Measurements from ENCODE around the gene SCAI.
"Not testable (repeated sequence)": the region's sequence is repeated elsewhere in the genome, so short reads cannot be mapped to it uniquely, and the experiment has no call there.

SCAI gene

GRCh38 chr9:125028041-125028440 lies 115.3 kb downstream of the SCAI start:
- no peak for DNase-seq (ENCODE audit: low read depth, low spot score)

- no peak for DNase-seq (ENCODE audit: low read depth, low spot score)
Measured at GRCh38 chr9:125024917-125025316, 118.4 kb downstream of the SCAI start.

- no peak for DNase-seq (ENCODE audit: low read depth, low spot score)
Measured at GRCh38 chr9:125021069-125021468, 122.3 kb downstream of the SCAI start.

DNA sequence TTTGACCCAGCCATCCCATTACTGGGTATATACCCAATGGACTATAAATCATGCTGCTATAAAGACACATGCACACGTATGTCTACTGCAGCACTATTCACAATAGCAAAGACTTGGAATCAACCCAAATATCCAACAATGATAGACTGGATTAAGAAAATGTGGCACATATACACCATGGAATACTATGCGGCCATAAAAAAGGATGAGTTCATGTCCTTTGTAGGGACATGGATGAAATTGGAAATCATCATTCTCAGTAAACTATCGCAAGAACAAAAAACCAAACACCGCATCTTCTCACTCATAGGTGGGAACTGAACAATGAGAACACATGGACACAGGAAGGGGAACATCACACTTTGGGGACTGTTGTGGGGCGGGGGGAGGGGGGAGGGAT lies 127.7 kb downstream of the SCAI start:
- not testable (repeated sequence) for DNase-seq (ENCODE audit: low read depth, low spot score)

DNA sequence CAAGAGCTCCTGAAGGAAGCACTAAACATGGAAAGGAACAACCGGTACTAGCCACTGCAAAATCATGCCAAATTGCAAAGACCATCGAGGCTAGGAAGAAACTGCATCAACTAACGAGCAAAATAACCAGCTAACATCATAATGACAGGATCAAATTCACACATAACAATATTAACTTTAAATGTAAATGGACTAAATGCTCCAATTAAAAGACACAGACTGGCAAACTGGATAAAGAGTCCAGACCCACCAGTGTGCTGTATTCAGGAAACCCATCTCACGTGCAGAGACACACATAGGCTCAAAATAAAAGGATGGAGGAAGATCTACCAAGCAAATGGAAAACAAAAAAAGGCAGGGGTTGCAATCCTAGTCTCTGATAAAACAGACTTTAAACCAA lies 131.3 kb downstream of the SCAI start:
- not testable (repeated sequence) for DNase-seq (ENCODE audit: low read depth, low spot score)

GRCh38 chr9:125008599-125008998 lies 134.7 kb downstream of the SCAI start:
- no peak for DNase-seq (ENCODE audit: low read depth, low spot score)

DNA sequence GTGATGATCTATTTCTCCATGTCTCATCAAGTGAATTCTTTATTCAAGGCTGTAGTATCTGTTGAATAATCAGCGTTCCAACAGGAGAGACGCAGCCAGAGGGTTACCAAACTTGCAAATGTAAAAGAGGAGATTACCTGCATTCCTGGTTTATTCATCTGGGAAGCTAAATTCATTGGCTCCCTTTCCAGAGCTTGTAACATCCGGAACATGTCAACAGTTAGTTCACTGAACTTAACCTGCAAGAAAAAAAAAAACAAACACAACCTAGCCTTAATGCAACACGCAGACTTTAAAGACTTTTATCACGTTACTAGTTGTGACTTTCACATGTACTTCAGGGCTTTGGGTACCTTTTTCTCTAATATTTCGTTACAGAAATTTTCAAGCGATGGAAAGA lies 140.0 kb downstream of the SCAI start:
- no peak for DNase-seq (ENCODE audit: low read depth, low spot score)

DNA sequence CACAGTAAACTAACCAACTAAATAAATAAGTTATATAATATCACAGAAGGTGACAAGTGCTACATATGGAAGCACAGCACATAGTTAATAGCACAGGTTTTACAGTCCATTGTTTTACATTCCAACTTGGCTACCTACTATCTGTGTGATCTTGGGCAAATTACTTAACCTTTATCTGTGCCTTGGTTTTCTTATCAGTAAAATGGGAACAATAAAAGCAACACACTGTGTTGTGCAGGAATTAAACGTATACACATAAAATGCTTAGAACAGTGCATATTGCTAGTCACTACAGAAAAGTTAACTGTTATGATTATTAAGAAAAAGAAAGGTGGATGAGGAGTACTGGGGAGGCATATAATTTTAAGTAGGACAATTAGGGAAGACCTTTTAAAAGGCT lies 159.6 kb downstream of the SCAI start:
- no peak for DNase-seq (ENCODE audit: low read depth, low spot score)

- DNase-seq (ENCODE audit: low read depth, low spot score): no peak
Measured at GRCh38 chr9:124980431-124980830, 162.9 kb downstream of the SCAI start.

DNA sequence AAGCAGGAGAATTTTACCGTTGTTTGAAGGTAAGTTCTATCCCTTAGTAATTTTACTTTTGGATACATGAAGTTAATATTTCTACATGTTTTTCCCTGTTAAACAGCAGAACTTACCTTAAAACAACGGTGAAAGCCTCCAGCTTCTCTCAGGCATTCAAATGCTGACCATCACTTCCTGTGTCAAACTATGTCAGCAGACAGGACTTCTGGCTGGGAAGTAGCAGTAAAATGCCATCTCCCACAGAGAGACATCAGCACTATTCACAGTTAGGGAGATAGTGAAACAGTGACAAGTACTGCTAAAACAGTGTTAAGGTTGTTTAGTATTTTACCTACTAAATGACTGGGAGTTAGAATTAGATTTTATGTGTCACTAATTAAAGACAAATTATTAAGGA lies 168.2 kb downstream of the SCAI start:
- no peak for DNase-seq (ENCODE audit: low read depth, low spot score)

GRCh38 chr9:124973807-124974206 lies 169.5 kb downstream of the SCAI start:
- no peak for DNase-seq (ENCODE audit: low read depth, low spot score)

- no peak for DNase-seq (ENCODE audit: low read depth, low spot score)
Measured at GRCh38 chr9:124972241-124972770, 171.0 kb downstream of the SCAI start.

GRCh38 chr9:124969401-124969800 lies 173.9 kb downstream of the SCAI start:
- no peak for DNase-seq (ENCODE audit: low read depth, low spot score)

GRCh38 chr9:124968238-124968637 lies 175.1 kb downstream of the SCAI start:
- DNase-seq (ENCODE audit: low read depth, low spot score): no peak

- not testable (repeated sequence) for DNase-seq (ENCODE audit: low read depth, low spot score)
Measured at GRCh38 chr9:124965775-124966568, 177.4 kb downstream of the SCAI start.

DNA sequence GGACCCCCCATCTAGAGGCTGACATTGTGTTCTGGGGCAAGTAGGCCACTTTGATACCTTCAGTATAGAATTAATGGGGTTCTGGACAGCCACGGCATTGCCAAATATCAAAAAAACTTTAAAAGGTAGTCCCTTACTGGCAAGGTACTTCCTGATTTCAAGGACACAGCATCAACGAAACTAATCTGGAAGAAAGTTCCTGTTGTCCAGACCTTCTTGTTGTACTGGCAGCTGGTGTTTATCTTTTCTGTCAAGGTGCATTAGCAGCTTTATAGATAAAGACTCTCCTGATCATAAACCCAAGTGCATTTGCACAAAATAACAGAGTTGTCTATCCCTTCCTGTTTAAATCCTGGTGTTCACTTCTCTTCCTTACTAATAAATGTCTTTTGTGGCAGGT lies 178.7 kb downstream of the SCAI start:
- no peak for DNase-seq (ENCODE audit: low read depth, low spot score)

GRCh38 chr9:124964056-124964455 lies 179.3 kb downstream of the SCAI start:
- DNase-seq (ENCODE audit: low read depth, low spot score): no peak

DNA sequence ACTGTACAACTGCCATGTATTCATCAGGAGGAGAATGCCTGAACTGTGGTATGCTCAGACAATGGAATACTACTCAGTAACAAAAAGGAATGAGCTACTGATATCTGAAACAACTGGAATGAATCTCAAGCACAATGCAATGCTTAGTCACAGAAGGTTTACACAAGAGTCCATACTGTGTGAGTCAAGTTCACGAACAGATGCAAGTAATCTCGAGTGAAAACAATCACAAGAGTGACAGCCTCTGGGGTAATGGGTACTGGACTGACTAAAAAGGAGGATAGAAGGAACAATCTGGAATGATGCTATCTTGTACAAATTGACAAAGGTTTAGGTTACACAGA lies 182.9 kb downstream of the SCAI start:
- no peak for DNase-seq (ENCODE audit: low read depth, low spot score)

GRCh38 chr9:124959671-124960408 lies 183.5 kb downstream of the SCAI start:
- DNase-seq (ENCODE audit: low read depth, low spot score): not testable (repeated sequence)

GRCh38 chr9:124954255-124954654 lies 189.1 kb downstream of the SCAI start:
- DNase-seq (ENCODE audit: low read depth, low spot score): no peak

DNA sequence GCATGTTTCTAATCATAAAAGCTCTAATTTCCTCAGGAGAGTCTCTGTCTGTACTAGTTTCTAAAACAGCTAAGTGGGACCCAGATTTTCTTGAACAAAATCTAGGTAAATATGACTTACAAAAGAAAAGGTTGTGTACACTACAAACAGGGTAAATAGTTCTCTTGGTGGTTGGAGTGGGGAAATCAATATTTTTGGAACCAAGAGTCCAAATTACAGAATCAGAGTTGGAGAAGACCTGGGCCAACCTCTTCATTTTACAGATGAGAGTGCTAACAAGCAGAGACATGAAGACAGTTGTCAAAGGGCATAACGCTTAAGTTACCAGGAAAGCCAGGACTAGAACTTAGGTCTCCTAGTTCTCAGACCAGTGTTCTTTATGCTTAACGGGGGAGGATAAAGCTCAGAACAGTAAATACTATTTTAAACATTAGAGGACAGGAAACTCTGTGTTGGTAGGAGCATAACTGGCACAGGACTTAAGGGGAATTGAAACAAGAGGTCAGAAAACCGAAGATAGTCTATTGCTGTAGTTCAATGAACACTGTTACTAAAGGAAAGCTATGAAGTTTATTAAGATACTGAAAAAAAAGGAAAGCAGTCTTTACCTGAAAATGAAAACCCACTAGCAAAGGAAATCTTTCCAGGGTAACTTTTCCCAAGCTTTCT lies 193.1 kb downstream of the SCAI start:
- no peak for DNase-seq (ENCODE audit: low read depth, low spot score)

- no peak for DNase-seq (ENCODE audit: low read depth, low spot score)
Measured at GRCh38 chr9:124949387-124949786, 193.9 kb downstream of the SCAI start.
